ENCODE data around the gene LRRC4B. TPM values are rescaled to one million over a fixed set of nuclear protein-coding genes. Genes with fewer than 3 reads are reported as not detected.

The LRRC4B gene
- total and polyA plus RNA-seq, 2 donors (not counting 1 experiment from before 2014, with no cell fraction given): 0.02 to 0.17 TPM

DNA sequence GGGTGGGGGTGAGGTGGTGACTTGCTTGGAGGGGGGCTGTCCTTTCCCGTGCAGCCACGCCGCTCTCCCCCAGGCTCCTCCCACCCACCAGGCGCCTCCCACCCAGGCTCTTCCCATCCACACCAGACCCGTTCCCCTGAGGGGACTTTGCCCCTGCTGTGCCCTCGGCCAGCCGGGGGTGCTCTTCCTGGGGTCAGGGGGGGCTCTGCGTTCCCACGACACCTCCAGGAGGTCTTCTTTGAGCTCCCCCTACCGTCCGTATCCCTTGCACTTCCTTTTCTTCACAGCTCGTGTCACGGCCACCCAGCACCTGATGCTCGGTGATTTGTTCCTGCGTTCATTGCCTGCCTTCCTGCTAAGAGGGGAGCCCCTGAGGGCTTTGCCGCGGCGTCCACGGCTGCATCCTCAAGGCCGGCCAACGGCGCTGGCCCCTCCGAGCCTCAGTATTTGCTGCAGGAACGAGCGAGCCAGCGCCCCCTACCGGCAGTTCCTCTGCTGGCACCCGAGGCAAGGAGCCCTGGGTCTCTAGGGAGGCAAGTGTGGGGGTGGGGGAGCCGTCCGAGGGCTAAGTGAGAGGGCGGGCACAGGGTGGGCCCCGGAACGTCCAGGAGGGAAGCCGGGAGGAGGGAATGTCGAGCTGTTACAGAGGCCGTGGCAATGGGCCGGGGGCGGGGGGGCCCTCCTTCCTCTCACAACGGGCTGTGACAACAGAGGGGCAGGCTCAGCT lies 11.8 kb downstream of the LRRC4B start:
- peak; percentile 25 to 58 for DNase-seq (ENCODE audit: low read depth in 2 of 2)
- Histone ChIP-seq H3K4me1 (ENCODE audit: control insufficient read depth, extremely low read depth, insufficient read depth, low read length) (no peaks in the 10 kb centered on the region), H3K79me2 (ENCODE audit: control insufficient read depth, insufficient read depth, low read length) (no peaks in the 10 kb centered on the region), H3K9me3 (ENCODE audit: control insufficient read depth, insufficient read depth, low read depth, low read length) (no peaks in the 10 kb centered on the region), H3K4me2 (ENCODE audit: extremely low read depth, insufficient read depth, low read length) (peak overlapping the region; percentile 90), H3K36me3 (ENCODE audit: control insufficient read depth, insufficient read depth, low read length) (no peaks in the 10 kb centered on the region), H3K4me3 (replicated peaks in 1 of 4; ENCODE audit: control extremely low read depth in 1 of 4, insufficient read depth in 1 of 4, low read depth in 3 of 4, low read length in 4 of 4) (peak overlapping the region; percentile 30 to 54 (median 36)), H3K27me3 (ENCODE audit: control insufficient read depth, insufficient read depth, low read length) (no peaks in the 10 kb centered on the region), H2AFZ (ENCODE audit: low read length) (peak overlapping the region; percentile 80), H3K27ac (ENCODE audit: insufficient read depth, low read length) (no peak overlapping the region), H4K20me1 (ENCODE audit: control insufficient read depth, extremely low read depth, insufficient read depth, low read length) (no peaks in the 10 kb centered on the region), H3K9ac (ENCODE audit: insufficient read depth, low read length) (no peak overlapping the region)
- peak; percentile 68 to 75 for TF ChIP-seq CTCF (conservative IDR thresholded peaks at IDR 0.05 in 1 of 2, IDR thresholded peaks at IDR 0.05 in 1 of 2; ENCODE audit: low read depth in 1 of 2, low read length in 2 of 2)
- no peak for TF ChIP-seq EZH2 (IDR thresholded peaks at IDR 0.05; ENCODE audit: low read length, missing control alignments)

- H3K27me3 ChIP-seq (ENCODE audit: control insufficient read depth, insufficient read depth, low read length): no peaks in the 10 kb centered on the region
- H4K20me1 ChIP-seq (ENCODE audit: control insufficient read depth, extremely low read depth, insufficient read depth, low read length): no peaks in the 10 kb centered on the region
- H3K36me3 ChIP-seq (ENCODE audit: control insufficient read depth, insufficient read depth, low read length): no peaks in the 10 kb centered on the region
- H2AFZ ChIP-seq (ENCODE audit: low read length): no peak overlapping the region
- no peaks in the 10 kb centered on the region for H3K9me3 ChIP-seq (ENCODE audit: control insufficient read depth, insufficient read depth, low read depth, low read length)
- no peak overlapping the region for H3K27ac ChIP-seq (ENCODE audit: insufficient read depth, low read length)
- H3K4me1 ChIP-seq (ENCODE audit: control insufficient read depth, extremely low read depth, insufficient read depth, low read length): no peaks in the 10 kb centered on the region
- TF ChIP-seq EZH2 (IDR thresholded peaks at IDR 0.05; ENCODE audit: low read length, missing control alignments) (no peak), CTCF (conservative IDR thresholded peaks at IDR 0.05 in 1 of 2, IDR thresholded peaks at IDR 0.05 in 1 of 2; ENCODE audit: low read depth in 1 of 2, low read length in 2 of 2) (no peak)
- H3K79me2 ChIP-seq (ENCODE audit: control insufficient read depth, insufficient read depth, low read length): no peaks in the 10 kb centered on the region
- DNase-seq (ENCODE audit: low read depth in 2 of 2): no peak
- no peak overlapping the region for H3K4me2 ChIP-seq (ENCODE audit: extremely low read depth, insufficient read depth, low read length)
- H3K4me3 ChIP-seq (replicated peaks in 1 of 4; ENCODE audit: control extremely low read depth in 1 of 4, insufficient read depth in 1 of 4, low read depth in 3 of 4, low read length in 4 of 4): peak overlapping the region in 1 of 4 experiments; percentile 54
- no peak overlapping the region for H3K9ac ChIP-seq (ENCODE audit: insufficient read depth, low read length)
Observed at GRCh38 chr19:50555450-50556281, 12.6 kb downstream of the LRRC4B start.

GRCh38 chr19:50555033-50555432 lies 13.2 kb downstream of the LRRC4B start:
- H3K4me2 ChIP-seq (ENCODE audit: extremely low read depth, insufficient read depth, low read length): no peak overlapping the region
- no peak overlapping the region for H3K4me3 ChIP-seq (replicated peaks in 1 of 4; ENCODE audit: control extremely low read depth in 1 of 4, insufficient read depth in 1 of 4, low read depth in 3 of 4, low read length in 4 of 4)
- no peaks in the 10 kb centered on the region for H3K79me2 ChIP-seq (ENCODE audit: control insufficient read depth, insufficient read depth, low read length)
- H3K9me3 ChIP-seq (ENCODE audit: control insufficient read depth, insufficient read depth, low read depth, low read length): no peaks in the 10 kb centered on the region
- H3K27me3 ChIP-seq (ENCODE audit: control insufficient read depth, insufficient read depth, low read length): no peaks in the 10 kb centered on the region
- DNase-seq (ENCODE audit: low read depth in 2 of 2): no peak
- no peak overlapping the region for H3K9ac ChIP-seq (ENCODE audit: insufficient read depth, low read length)
- H3K4me1 ChIP-seq (ENCODE audit: control insufficient read depth, extremely low read depth, insufficient read depth, low read length): no peaks in the 10 kb centered on the region
- H4K20me1 ChIP-seq (ENCODE audit: control insufficient read depth, extremely low read depth, insufficient read depth, low read length): no peaks in the 10 kb centered on the region
- H2AFZ ChIP-seq (ENCODE audit: low read length): no peak overlapping the region
- TF ChIP-seq CTCF (conservative IDR thresholded peaks at IDR 0.05 in 1 of 2, IDR thresholded peaks at IDR 0.05 in 1 of 2; ENCODE audit: low read depth in 1 of 2, low read length in 2 of 2) (no peak), EZH2 (IDR thresholded peaks at IDR 0.05; ENCODE audit: low read length, missing control alignments) (no peak)
- no peaks in the 10 kb centered on the region for H3K36me3 ChIP-seq (ENCODE audit: control insufficient read depth, insufficient read depth, low read length)
- no peak overlapping the region for H3K27ac ChIP-seq (ENCODE audit: insufficient read depth, low read length)

All from fibroblast of lung (primary cell).